Endothelial cell of umbilical vein (primary cell): ENCODE results near the gene CHST11. TPM values are rescaled to one million over a fixed set of nuclear protein-coding genes. Genes with fewer than 3 reads are reported as not detected.

Experiments used
- BruUV-seq: library from RNA; stranded (reverse); fragments of 400-500 nt; replicated peaks from 2 replicates; lab custom pipeline; 2021; lab: Mats Ljungman, UMichigan
- CTCF ChIA-PET: fragments of 300-600, 350-600 bp; sonication (Branson Sonifier 250); formaldehyde crosslinking; loops from one replicate; lab custom pipeline; 2021; ENCODE audit warnings: antibody characterized with exemption, inconsistent platforms; lab: Charles Lee
- POLR2A ChIA-PET: fragments of 300-600, 350-600 bp; sonication (Branson Sonifier 250); formaldehyde crosslinking; loops from one replicate; lab custom pipeline; 2021; ENCODE audit warnings: antibody characterized with exemption, inconsistent platforms; lab: Charles Lee
- DNase-seq: peaks from one replicate; pipeline ENCODE4 v3.0.0-alpha.2; 2011; ENCODE audit warnings: low read depth, low spot score
- FAIRE-seq: peaks from 2 replicates; lab custom pipeline; 2011; peaks lifted over from hg19 to GRCh38; lab: Jason Lieb, UNC
- H2AFZ ChIP-seq: 2 replicates; pipeline ENCODE4 v1.6.0; 2012; ENCODE audit warnings: low read depth, low read length, control low read depth, inconsistent platforms
- H3K27ac ChIP-seq: 2 replicates; pipeline ENCODE4 v1.5.1; 2011; ENCODE audit warnings: low read depth, mild to moderate bottlenecking, control low read depth, low read length, moderate library complexity; ENCODE audit not compliant: insufficient read depth
- H3K27me3 ChIP-seq, 2 experiments: 2 replicates each; pipeline versions ENCODE4 v1.6.0 to v1.6.1; 2011; ENCODE audit warnings: low read length in 2 of 2, mixed read lengths in 1 of 2; ENCODE audit not compliant: control insufficient read depth in 2 of 2, insufficient read depth in 2 of 2
- H3K36me3 ChIP-seq, 2 experiments: 2 replicates in 1 of 2; 3 replicates in 1 of 2; pipeline ENCODE4 v1.5.1; 2011; ENCODE audit warnings: low read length in 2 of 2, mild to moderate bottlenecking in 1 of 2, moderate library complexity in 1 of 2; ENCODE audit not compliant: control insufficient read depth in 2 of 2, insufficient read depth in 2 of 2; ENCODE audit errors: extremely low read depth in 1 of 2
- H3K4me1 ChIP-seq: 3 replicates; pipeline ENCODE4 v1.5.1; 2011; ENCODE audit warnings: mild to moderate bottlenecking, low read length; ENCODE audit not compliant: control insufficient read depth, insufficient read depth; ENCODE audit errors: extremely low read depth
- H3K4me2 ChIP-seq: 2 replicates; pipeline ENCODE4 v1.6.1; 2011; ENCODE audit warnings: low read length, control low read depth, mixed read lengths; ENCODE audit not compliant: insufficient read depth
- H3K4me3 ChIP-seq, 3 experiments: fragments of 200-600 bp in 1 of 3; sonication (generic), shearing (Covaris generic) in 1 of 3; replicated peaks in 1 of 3; 2 replicates each; pipeline ENCODE4 v1.5.1; 2011 to 2016; ENCODE audit warnings: control low read depth in 3 of 3, low read length in 3 of 3, mild to moderate bottlenecking in 2 of 3, inconsistent platforms in 1 of 3, low read depth in 1 of 3, moderate library complexity in 1 of 3; ENCODE audit not compliant: insufficient read depth in 1 of 3
- H3K79me2 ChIP-seq: 2 replicates; pipeline ENCODE4 v1.6.0; 2012; ENCODE audit warnings: low read length, inconsistent platforms; ENCODE audit not compliant: control insufficient read depth, insufficient read depth
- H3K9ac ChIP-seq: replicated peaks from 2 replicates; pipeline ENCODE3; 2011; ENCODE audit warnings: low read length, control low read depth; ENCODE audit not compliant: insufficient read depth; ENCODE audit errors: extremely low read depth
- H3K9me1 ChIP-seq: replicated peaks from 3 replicates; pipeline ENCODE4 v1.6.0; 2011; ENCODE audit warnings: mild to moderate bottlenecking, low read length; ENCODE audit not compliant: control insufficient read depth, insufficient read depth; ENCODE audit errors: extremely low read depth
- H3K9me3 ChIP-seq: replicated peaks from 2 replicates; pipeline ENCODE4 v1.5.1; 2012; ENCODE audit warnings: low read length, inconsistent platforms; ENCODE audit not compliant: control insufficient read depth, insufficient read depth
- H4K20me1 ChIP-seq: replicated peaks from 2 replicates; pipeline ENCODE3; 2011; ENCODE audit warnings: mild to moderate bottlenecking, low read length; ENCODE audit not compliant: control insufficient read depth, insufficient read depth; ENCODE audit errors: extremely low read depth
- EZH2 ChIP-seq: IDR thresholded peaks from 2 replicates; pipeline ENCODE4 v1.6.1; 2012; ENCODE audit warnings: borderline replicate concordance, low read depth, mild to moderate bottlenecking, moderate library complexity, low read length, inconsistent platforms; ENCODE audit not compliant: severe bottlenecking
- FOS ChIP-seq: IDR thresholded peaks from 2 replicates; pipeline ENCODE4 v1.6.1; 2011; ENCODE audit warnings: mild to moderate bottlenecking, low read length, moderate library complexity, borderline replicate concordance; ENCODE audit not compliant: insufficient read depth
- GATA2 ChIP-seq: IDR thresholded peaks from 2 replicates; pipeline ENCODE4 v1.7.0; 2011; ENCODE audit warnings: low read depth, mild to moderate bottlenecking, moderate library complexity, mixed read lengths, low read length; ENCODE audit not compliant: insufficient read length, insufficient read depth
- JUN ChIP-seq: IDR thresholded peaks from 2 replicates; pipeline ENCODE4 v1.6.1; 2011; ENCODE audit warnings: borderline replicate concordance, low read depth; ENCODE audit not compliant: insufficient read length, insufficient read depth
- MYC ChIP-seq: IDR thresholded peaks from one replicate; pipeline ENCODE4 v1.6.1; 2011; ENCODE audit warnings: mild to moderate bottlenecking, low read depth, low read length
- POLR2A ChIP-seq: IDR thresholded peaks from 2 replicates; pipeline ENCODE4 v1.6.1; 2012; ENCODE audit warnings: low read depth, mild to moderate bottlenecking, control low read depth, low read length
- POLR2AphosphoS5 ChIP-seq: IDR thresholded peaks from 2 replicates; pipeline ENCODE4 v1.6.1; 2012; ENCODE audit warnings: low read depth, mild to moderate bottlenecking, control low read depth, low read length, moderate library complexity; ENCODE audit not compliant: insufficient read depth
- dilution Hi-C: fragments of 300-500 bp; cut with MboI; formaldehyde crosslinking; loops from one replicate; pipeline ENCODE4 v1.15.0; 2019; ENCODE audit warnings: low sequenced_read_pairs; ENCODE audit not compliant: extremely low pct_ligation_motif_present
- intact Hi-C: fragments of 100-400 bp; cut with micrococcal nuclease; formaldehyde crosslinking; loops from one replicate; pipeline ENCODE4 v1.10.0; 2022
- polyA plus RNA-seq, 4 experiments: library from polyadenylated mRNA; depleted of rRNA in 3 of 4; stranded (reverse) in 3 of 4; unstranded in 1 of 4; fragments of >200 nt; gene quantifications; 2 replicates each; pipeline versions ENCODE4 v1.2.1 to v1.2.3, GENCODE V29; 2011 to 2012; ENCODE audit warnings: missing spikeins in 1 of 4
- total RNA-seq: library from RNA; stranded (reverse); gene quantifications from 2 replicates; pipeline ENCODE4 v1.2.3, GENCODE V29; 2021
- TF ChIP-seq, protein P1 (sequence below), 2 donors: IDR thresholded peaks; 1 replicate in 1 of 2; 2 replicates in 1 of 2; pipeline ENCODE4 v1.5.1; 2011; ENCODE audit warnings: low read length in 2 of 2, mild to moderate bottlenecking in 2 of 2, moderate library complexity in 2 of 2, control low read depth in 1 of 2, inconsistent platforms in 1 of 2, low read depth in 1 of 2; ENCODE audit not compliant: insufficient read depth in 1 of 2; ENCODE audit errors: extremely low read depth in 1 of 2
- TF ChIP-seq, protein P2 (sequence below): IDR thresholded peaks from 2 replicates; pipeline ENCODE4 v1.6.1; 2011; ENCODE audit not compliant: insufficient read depth, insufficient read length

Gene CHST11
- total and polyA plus RNA-seq, 2 donors (not counting 3 experiments of a cell fraction or from before 2014, with no cell fraction given) = 19.7 to 20.9 TPM

DNA sequence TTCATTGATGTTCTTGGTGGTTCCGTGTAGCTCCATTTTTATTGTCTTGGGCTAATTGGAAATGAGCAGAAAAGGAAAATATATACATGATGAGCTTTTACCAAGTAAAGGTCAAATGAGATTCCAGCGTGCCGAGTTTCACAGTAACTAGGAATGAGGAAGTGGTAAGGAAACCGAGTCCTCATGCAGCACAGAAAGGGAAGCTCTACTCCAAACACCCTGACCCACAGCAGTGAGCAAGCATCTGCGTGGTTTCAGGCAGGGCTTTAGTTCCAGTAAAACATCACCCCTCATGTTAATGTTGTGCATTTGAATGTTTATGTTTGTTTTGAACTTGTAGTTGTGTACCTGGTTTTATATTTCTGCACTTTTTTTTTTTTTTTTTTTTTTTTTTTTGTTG lies 293.3 kb downstream of the CHST11 start:
- H3K4me1 ChIP-seq = peaks cover 5% of the 10 kb centered on the region
- no peak overlapping the region for H3K4me2 ChIP-seq
- H2AFZ ChIP-seq = no peak overlapping the region
- no peaks in the 10 kb centered on the region for H3K36me3 ChIP-seq
- no peak for TF ChIP-seq FOS
- TF ChIP-seq, protein P1, sequence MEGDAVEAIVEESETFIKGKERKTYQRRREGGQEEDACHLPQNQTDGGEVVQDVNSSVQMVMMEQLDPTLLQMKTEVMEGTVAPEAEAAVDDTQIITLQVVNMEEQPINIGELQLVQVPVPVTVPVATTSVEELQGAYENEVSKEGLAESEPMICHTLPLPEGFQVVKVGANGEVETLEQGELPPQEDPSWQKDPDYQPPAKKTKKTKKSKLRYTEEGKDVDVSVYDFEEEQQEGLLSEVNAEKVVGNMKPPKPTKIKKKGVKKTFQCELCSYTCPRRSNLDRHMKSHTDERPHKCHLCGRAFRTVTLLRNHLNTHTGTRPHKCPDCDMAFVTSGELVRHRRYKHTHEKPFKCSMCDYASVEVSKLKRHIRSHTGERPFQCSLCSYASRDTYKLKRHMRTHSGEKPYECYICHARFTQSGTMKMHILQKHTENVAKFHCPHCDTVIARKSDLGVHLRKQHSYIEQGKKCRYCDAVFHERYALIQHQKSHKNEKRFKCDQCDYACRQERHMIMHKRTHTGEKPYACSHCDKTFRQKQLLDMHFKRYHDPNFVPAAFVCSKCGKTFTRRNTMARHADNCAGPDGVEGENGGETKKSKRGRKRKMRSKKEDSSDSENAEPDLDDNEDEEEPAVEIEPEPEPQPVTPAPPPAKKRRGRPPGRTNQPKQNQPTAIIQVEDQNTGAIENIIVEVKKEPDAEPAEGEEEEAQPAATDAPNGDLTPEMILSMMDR (IDR thresholded peaks at IDR 0.05; ENCODE audit: extremely low read depth in 1 of 2, insufficient read depth in 1 of 2, low read depth in 1 of 2, low read length in 2 of 2) = no peak
- H3K79me2 ChIP-seq = no peaks in the 10 kb centered on the region
- H3K9ac ChIP-seq = no peak overlapping the region
- no peak overlapping the region for H3K27ac ChIP-seq
- H3K27me3 ChIP-seq = no peaks in the 10 kb centered on the region
- H4K20me1 ChIP-seq = no peaks in the 10 kb centered on the region
- no peak for FAIRE-seq
- DNase-seq = no peak
- no peaks in the 10 kb centered on the region for H3K9me1 ChIP-seq
- no TSS peak for BruUV-seq
- dilution Hi-C loops = no loop called here
- ChIA-PET CTCF (interaction anchor here (1.2 kb wide), 1 partner anchor 368 kb away, joined by 6 read pairs; no protein-coding TSS in a partner anchor), POLR2A (no interaction called here)
- no peaks in the 10 kb centered on the region for H3K9me3 ChIP-seq
- intact Hi-C loops = no loop called here
- H3K4me3 ChIP-seq = no peak overlapping the region

DNA sequence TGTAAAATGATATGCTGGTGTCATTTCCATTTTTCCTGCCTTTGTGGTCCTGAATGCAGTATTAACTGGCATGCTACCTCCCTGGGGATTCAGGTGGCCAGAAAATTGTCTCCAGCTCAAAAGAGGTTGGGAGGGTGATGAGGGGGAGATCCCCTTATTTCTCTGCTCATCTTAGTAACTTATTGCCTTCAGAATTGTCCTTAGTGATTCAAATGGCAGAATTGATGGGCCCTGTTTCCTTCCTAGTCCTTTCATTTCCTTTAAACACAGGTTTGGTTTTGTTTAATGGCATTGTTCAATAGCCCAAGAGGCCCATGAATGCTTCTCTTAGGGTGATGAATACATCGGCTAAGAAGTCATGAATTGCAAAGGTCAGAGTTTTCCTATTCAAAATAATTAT lies 294.4 kb downstream of the CHST11 start:
- TF ChIP-seq POLR2AphosphoS5 (no peak), JUN (no peak), EZH2 (no peak), POLR2A (no peak), FOS (no peak), GATA2 (no peak), MYC (no peak)
- TF ChIP-seq, protein P2, sequence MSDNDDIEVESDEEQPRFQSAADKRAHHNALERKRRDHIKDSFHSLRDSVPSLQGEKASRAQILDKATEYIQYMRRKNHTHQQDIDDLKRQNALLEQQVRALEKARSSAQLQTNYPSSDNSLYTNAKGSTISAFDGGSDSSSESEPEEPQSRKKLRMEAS = no peak
- TF ChIP-seq, protein P1 (IDR thresholded peaks at IDR 0.05; ENCODE audit: extremely low read depth in 1 of 2, insufficient read depth in 1 of 2, low read depth in 1 of 2, low read length in 2 of 2) = no peak
- H3K27me3 ChIP-seq = no peaks in the 10 kb centered on the region
- H3K36me3 ChIP-seq = no peaks in the 10 kb centered on the region
- FAIRE-seq (no peak), DNase-seq (peak; percentile 19)
- intact Hi-C loops = no loop called here
- no peak overlapping the region for H3K9ac ChIP-seq
- no peaks in the 10 kb centered on the region for H4K20me1 ChIP-seq
- H3K9me1 ChIP-seq = no peaks in the 10 kb centered on the region
- no peak overlapping the region for H3K27ac ChIP-seq
- no peaks in the 10 kb centered on the region for H3K9me3 ChIP-seq
- BruUV-seq = no TSS peak
- H3K4me3 ChIP-seq = no peak overlapping the region
- CTCF ChIA-PET = interaction anchor here (1.0 kb wide), 1 partner anchor 115 kb away, joined by 3 read pairs; no protein-coding TSS in a partner anchor
- H2AFZ ChIP-seq = no peak overlapping the region
- dilution Hi-C loops = no loop called here
- no peaks in the 10 kb centered on the region for H3K79me2 ChIP-seq
- no peak overlapping the region for H3K4me2 ChIP-seq
- POLR2A ChIA-PET = no interaction called here
- H3K4me1 ChIP-seq = peaks cover 5% of the 10 kb centered on the region
